ENCODE measurements around the gene EPRS1.
"Not testable (repeated sequence)": the region's sequence is repeated elsewhere in the genome, so short reads cannot be mapped to it uniquely, and the experiment has no call there.

EPRS1 gene

DNA sequence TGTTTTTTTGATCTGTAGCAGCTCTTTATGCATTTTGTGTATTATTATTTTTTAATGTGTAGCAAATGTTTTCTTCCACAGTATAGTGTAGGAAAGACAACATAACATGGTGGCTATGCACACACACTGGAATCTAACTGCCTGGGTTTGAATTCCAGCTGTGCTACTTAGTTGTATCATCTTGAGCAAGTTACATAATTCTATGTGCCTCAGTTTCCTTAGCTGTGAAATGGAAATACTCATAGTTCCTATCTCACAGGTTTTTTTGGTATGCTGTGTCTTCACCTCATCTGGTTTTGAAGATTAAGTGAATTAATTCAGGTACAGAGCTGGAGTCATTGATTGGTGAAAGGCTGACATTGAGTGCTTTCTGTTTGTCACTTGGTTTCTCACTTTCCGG is 46.4 kb upstream of the EPRS1 start:
- Histone ChIP-seq H3K4me3 (ENCODE audit: low read length) (no peak overlapping the region), H4K20me1 (ENCODE audit: control insufficient read depth, insufficient read depth, low read depth, low read length) (no peaks in the 10 kb centered on the region; the same call in 1 of the 2 replicates), H3F3A (ENCODE audit: control insufficient read depth, insufficient read depth) (peaks cover 11% of the 10 kb centered on the region), H3K79me2 (ENCODE audit: control insufficient read depth, low read length) (peaks cover 46% of the 10 kb centered on the region), H3K9me3 (ENCODE audit: control insufficient read depth, insufficient read depth, low read length) (no peaks in the 10 kb centered on the region), H3K27ac (ENCODE audit: low read depth, low read length) (no peak overlapping the region), H3K4me2 (ENCODE audit: low read length) (no peak overlapping the region), H3K4me1 (ENCODE audit: control insufficient read depth, low read length) (peaks cover 30% of the 10 kb centered on the region), H3K27me3 (ENCODE audit: control insufficient read depth, low read length) (no peaks in the 10 kb centered on the region), H3K9me2 (replicated peaks; ENCODE audit: control insufficient read depth, low read length) (no peaks in the 10 kb centered on the region), H3K36me3 (ENCODE audit: control insufficient read depth, low read length) (peaks cover 22% of the 10 kb centered on the region)
- TF ChIP-seq, protein P1, sequence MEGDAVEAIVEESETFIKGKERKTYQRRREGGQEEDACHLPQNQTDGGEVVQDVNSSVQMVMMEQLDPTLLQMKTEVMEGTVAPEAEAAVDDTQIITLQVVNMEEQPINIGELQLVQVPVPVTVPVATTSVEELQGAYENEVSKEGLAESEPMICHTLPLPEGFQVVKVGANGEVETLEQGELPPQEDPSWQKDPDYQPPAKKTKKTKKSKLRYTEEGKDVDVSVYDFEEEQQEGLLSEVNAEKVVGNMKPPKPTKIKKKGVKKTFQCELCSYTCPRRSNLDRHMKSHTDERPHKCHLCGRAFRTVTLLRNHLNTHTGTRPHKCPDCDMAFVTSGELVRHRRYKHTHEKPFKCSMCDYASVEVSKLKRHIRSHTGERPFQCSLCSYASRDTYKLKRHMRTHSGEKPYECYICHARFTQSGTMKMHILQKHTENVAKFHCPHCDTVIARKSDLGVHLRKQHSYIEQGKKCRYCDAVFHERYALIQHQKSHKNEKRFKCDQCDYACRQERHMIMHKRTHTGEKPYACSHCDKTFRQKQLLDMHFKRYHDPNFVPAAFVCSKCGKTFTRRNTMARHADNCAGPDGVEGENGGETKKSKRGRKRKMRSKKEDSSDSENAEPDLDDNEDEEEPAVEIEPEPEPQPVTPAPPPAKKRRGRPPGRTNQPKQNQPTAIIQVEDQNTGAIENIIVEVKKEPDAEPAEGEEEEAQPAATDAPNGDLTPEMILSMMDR (IDR thresholded peaks at IDR 0.05; ENCODE audit: low read depth, low read length, poor library complexity, severe bottlenecking) = no peak
- no peak for TF ChIP-seq EZH2phosphoT487 (IDR thresholded peaks at IDR 0.05; ENCODE audit: borderline replicate concordance, low read length)

- H3F3A ChIP-seq (ENCODE audit: control insufficient read depth, insufficient read depth) = peaks cover 20% of the 10 kb centered on the region
- peak within 1 kb of the TSS; percentile 94 for H3K27ac ChIP-seq (ENCODE audit: low read depth, low read length)
- peaks cover 20% of the 10 kb centered on the region for H3K36me3 ChIP-seq (ENCODE audit: control insufficient read depth, low read length)
- peak within 1 kb of the TSS; percentile 88 for H3K4me3 ChIP-seq (ENCODE audit: low read length)
- H3K27me3 ChIP-seq (ENCODE audit: control insufficient read depth, low read length) = no peaks in the 10 kb centered on the region
- no peaks in the 10 kb centered on the region for H3K9me2 ChIP-seq (replicated peaks; ENCODE audit: control insufficient read depth, low read length)
- H3K4me2 ChIP-seq (ENCODE audit: low read length) = peak within 1 kb of the TSS; percentile 76
- peaks cover 57% of the 10 kb centered on the region for H3K79me2 ChIP-seq (ENCODE audit: control insufficient read depth, low read length)
- TF ChIP-seq, protein P1 (IDR thresholded peaks at IDR 0.05; ENCODE audit: low read depth, low read length, poor library complexity, severe bottlenecking) = peak; percentile 10
- TF ChIP-seq EZH2phosphoT487 (IDR thresholded peaks at IDR 0.05; ENCODE audit: borderline replicate concordance, low read length) = no peak
- H3K4me1 ChIP-seq (ENCODE audit: control insufficient read depth, low read length) = peaks cover 46% of the 10 kb centered on the region
- H4K20me1 ChIP-seq (ENCODE audit: control insufficient read depth, insufficient read depth, low read depth, low read length) = no peaks in the 10 kb centered on the region
- H3K9me3 ChIP-seq (ENCODE audit: control insufficient read depth, insufficient read depth, low read length) = no peaks in the 10 kb centered on the region
These were observed 43.6 kb upstream of the EPRS1 start, which contains the start of gene BPNT1 for GRCh38 chr1:220089650-220090556. Gene BPNT1 (minus strand): TSS chr1:220089788. CDS start chr1:220079846, 9,942 bp downstream.

- peak overlapping the region; percentile 88 for H3K4me3 ChIP-seq (ENCODE audit: low read length)
- not testable (repeated sequence) for H3K27me3 ChIP-seq (ENCODE audit: control insufficient read depth, low read length); H4K20me1 ChIP-seq (ENCODE audit: control insufficient read depth, insufficient read depth, low read depth, low read length); H3K9me3 ChIP-seq (ENCODE audit: control insufficient read depth, insufficient read depth, low read length); H3K9me2 ChIP-seq (replicated peaks; ENCODE audit: control insufficient read depth, low read length)
- peaks cover 48% of the 10 kb centered on the region for H3K36me3 ChIP-seq (ENCODE audit: control insufficient read depth, low read length)
- peaks cover 82% of the 10 kb centered on the region for H3K79me2 ChIP-seq (ENCODE audit: control insufficient read depth, low read length)
- H3K4me2 ChIP-seq (ENCODE audit: low read length) = peak overlapping the region; percentile 71
- peaks cover 45% of the 10 kb centered on the region for H3K4me1 ChIP-seq (ENCODE audit: control insufficient read depth, low read length)
- TF ChIP-seq, protein P1 (IDR thresholded peaks at IDR 0.05; ENCODE audit: low read depth, low read length, poor library complexity, severe bottlenecking) = peak; percentile 56
- peaks cover 20% of the 10 kb centered on the region for H3F3A ChIP-seq (ENCODE audit: control insufficient read depth, insufficient read depth)
- peak overlapping the region; percentile 82 for H3K27ac ChIP-seq (ENCODE audit: low read depth, low read length)
These were observed 40.0 kb upstream of the EPRS1 start for GRCh38 chr1:220086261-220086686.
